GM04503 (cell line): ENCODE results near the gene COASY.
"Not testable (repeated sequence)": the region's sequence is repeated elsewhere in the genome, so short reads cannot be mapped to it uniquely, and the experiment has no call there.

Experiments
- DNase-seq: peaks from one replicate; pipeline ENCODE4 v3.0.0-alpha.2; 2012; ENCODE audit warnings: low read depth

Gene COASY

DNA sequence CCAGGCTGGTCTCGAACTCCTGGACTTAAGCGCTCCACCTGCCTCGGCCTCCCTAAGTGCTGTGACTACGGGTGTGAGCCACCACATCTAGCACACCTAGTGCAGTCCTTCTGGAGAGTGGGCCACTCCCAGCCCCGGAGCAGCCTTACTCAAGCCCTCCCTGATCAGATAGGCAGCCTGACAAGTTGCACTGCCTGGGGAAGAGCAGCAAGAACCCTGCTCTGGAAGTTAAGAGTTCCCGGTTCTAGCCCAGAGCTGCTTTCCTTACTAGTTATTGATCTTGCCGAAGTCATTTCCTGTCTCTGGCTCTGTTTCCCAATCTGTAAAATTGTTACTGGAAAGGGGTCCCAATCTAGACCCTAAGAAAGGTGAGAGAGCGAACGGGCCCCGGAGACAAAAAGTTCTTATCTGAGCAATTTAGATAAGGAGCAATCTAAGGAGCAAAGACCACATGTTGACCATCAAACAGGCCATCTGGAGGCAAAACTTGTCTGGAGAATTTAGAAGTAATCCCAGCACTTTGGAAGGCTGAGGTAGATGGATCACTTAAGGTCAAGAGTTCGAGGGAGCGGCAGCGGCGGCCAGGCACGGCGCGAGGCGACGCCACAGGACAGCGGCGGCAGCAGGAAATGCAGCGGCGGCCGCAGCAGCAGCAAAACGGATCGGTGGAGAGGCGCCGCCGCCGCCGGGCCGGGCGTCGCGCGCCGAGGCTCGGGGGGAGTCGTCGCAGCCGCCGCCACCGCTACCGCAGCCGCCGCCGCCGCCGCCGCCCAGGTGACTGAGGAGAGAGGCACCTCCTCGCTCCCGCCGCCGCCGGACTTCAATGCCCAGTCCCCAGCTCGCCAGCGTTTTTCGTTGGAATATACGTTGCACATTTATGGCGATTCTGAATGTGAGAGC, 30.2 kb upstream of the COASY start:
- DNase-seq = no peak

DNA sequence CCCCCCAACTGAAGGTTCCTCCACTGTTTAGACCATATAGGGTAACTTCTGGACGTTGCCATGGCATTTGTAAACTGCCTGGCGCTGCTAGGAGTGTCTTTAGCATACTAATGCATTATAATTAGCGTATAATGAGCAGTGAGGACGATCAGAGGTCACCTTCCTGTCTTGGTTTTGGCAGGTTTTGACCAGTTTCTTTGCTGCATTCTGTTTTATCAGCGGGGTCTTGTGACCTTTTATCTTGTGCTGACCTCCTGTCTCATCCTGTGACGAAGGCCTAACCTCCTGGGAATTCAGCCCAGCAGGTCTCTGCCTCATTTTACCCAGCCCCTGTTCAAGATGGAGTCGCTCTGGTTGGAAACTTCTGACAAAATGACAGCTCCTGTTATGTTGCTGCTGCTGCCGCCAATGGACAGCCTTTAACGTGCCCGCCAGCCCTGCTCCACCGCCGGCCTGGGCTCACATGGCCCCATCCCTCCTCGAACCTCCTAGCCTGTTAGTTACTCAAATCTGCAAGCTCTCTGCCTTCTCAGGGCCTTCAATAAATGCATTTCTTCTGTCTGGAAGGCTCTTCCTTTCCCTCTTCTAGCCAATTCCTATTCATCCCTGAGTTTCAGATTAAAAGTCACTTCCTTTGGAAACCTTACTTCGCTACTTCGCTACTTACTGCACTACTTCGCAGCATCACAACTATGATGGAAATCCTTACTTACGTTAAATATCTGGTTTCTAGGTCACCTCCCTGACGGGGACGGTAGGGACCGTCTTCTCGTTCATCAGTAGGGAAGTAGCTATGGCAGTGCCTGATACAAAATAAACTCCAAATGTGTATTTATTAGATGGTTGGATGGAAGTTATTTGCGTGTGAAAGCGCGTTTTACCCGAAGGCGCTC, 26.5 kb upstream of the COASY start:
- DNase-seq = no peak

DNA sequence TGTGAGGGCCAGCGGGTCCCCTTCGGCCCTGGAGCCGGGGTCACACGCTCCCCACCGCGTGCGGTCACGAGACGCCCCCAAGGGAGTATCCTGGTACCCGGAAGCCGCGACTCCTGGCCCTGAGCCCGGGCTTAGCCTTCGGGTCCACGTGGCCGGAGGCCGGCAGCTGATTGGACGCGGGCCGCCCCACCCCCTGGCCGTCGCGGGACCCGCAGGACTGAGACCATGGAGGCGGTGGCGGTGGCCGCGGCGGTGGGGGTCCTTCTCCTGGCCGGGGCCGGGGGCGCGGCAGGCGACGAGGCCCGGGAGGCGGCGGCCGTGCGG, 25.9 kb upstream of the COASY start, which contains the start of gene NAGLU:
Gene NAGLU, plus strand, starts transcription at position 194 of the 324 bp plus-strand sequence. Its CDS starts 32 bp downstream, at position 226.
- no peak for DNase-seq

DNA sequence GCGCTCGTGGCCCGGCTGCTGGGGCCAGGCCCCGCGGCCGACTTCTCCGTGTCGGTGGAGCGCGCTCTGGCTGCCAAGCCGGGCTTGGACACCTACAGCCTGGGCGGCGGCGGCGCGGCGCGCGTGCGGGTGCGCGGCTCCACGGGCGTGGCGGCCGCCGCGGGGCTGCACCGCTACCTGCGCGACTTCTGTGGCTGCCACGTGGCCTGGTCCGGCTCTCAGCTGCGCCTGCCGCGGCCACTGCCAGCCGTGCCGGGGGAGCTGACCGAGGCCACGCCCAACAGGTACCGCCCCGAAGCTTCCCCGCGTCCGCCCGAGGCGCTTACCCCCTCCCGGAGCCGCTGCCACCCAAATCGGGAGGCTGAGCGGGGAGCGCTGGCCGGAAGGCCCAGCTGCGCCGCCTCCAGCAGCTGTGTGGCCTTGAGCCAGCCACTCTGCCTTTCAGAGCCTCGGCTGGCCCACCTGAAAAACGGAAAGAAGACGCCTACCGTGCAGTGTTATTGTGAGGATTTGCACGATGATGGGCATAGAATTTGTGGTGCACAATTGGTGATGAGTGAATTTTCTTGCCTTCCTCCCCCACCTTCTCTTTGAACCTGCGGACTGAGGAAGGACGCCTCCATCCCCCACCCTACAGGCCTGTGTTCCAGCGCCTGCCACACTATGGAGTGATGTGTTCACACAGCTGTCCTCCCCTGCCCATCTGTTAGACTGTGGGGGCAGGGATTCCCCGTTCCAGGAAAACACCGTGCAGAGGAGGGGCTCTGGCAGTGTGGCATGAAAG, 25.4 kb upstream of the COASY start:
- DNase-seq = no peak

DNA sequence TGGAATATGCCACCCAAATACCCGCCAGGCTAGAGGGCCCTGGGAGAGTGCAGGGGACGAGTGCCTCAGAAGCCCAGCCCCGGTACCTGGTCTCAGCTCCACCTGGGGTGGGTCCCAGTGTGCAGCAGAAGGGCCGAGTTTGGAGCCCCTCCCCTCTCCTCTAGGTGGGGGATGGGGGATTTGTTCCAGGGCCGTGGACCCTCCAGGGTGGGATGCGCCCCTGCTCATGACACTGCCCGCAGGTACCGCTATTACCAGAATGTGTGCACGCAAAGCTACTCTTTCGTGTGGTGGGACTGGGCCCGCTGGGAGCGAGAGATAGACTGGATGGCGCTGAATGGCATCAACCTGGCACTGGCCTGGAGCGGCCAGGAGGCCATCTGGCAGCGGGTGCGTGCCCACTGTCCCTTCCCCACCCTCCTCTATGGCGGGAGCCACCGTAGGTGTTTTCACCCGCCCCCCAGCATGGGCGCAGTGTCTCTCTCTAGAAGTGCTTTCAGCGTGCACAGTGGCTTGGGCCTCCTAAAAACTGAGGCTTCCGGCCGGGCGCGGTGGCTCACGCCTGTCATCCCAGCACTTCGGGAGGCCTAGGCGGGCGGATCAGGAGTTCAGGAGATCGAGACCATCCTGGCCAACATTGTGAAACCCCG, 24.7 kb upstream of the COASY start:
- DNase-seq = no peak

DNA sequence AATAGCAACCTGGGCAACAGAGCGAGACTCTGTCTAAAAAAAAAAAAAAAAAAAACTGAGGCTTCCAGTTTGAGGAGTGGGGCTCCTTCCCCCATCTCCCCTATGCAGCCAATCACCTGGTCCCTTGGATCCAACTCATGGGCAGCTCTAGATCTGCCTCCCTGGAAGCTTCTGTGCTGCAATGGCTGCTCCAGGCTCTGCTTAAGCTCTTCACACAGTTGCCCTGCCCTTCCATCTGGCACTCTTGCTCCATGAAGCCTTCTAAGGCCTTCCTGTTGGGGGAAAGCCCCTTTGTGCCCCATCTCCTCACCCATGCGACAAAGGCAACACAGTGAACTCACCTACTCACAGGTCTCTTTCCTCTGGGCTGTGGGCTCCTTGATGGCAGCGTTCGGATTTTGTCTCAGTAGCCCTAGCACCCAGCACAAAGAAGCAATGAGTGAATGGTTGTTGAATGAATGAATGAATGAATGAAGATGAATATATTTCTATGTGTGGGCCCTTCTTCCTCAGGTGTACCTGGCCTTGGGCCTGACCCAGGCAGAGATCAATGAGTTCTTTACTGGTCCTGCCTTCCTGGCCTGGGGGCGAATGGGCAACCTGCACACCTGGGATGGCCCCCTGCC, 24.0 kb upstream of the COASY start:
- DNase-seq = no peak

DNA sequence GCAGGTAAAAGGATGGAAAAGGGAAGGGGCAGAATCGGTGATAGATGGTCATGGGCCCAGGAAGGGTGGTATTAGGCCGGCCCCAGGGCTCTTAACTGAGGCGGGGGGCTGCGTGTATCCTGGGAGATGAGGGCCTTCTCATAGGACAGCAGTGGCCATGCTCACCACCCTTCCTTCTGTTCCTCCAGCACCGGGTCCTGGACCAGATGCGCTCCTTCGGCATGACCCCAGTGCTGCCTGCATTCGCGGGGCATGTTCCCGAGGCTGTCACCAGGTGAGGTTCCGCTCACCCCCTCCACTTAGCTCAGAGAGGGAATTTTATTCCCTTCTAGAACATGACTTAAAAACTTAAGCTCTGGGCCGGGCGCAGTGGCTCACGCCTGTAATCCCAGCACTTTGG, 23.5 kb upstream of the COASY start:
- no peak for DNase-seq

DNA sequence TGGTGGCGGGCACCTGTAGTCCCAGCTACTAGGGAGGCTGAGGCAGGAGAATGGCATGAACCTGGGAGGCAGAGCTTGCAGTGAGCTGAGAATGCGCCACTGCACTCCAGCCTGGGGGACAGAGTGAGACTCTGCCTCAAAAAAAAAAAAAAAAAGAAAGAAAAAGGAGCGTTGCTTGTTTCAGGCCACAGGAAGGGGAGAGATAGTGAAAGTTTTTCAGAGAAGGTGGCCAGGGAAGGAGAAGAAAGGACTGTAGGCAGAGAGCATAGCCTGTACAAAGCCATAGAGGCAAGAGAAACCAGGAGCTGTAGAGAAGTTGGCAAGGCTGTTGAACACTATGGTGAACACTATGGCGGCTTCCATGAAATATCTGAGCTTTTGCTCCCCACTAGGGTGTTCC, 21.4 kb upstream of the COASY start:
- not testable (repeated sequence) for DNase-seq

DNA sequence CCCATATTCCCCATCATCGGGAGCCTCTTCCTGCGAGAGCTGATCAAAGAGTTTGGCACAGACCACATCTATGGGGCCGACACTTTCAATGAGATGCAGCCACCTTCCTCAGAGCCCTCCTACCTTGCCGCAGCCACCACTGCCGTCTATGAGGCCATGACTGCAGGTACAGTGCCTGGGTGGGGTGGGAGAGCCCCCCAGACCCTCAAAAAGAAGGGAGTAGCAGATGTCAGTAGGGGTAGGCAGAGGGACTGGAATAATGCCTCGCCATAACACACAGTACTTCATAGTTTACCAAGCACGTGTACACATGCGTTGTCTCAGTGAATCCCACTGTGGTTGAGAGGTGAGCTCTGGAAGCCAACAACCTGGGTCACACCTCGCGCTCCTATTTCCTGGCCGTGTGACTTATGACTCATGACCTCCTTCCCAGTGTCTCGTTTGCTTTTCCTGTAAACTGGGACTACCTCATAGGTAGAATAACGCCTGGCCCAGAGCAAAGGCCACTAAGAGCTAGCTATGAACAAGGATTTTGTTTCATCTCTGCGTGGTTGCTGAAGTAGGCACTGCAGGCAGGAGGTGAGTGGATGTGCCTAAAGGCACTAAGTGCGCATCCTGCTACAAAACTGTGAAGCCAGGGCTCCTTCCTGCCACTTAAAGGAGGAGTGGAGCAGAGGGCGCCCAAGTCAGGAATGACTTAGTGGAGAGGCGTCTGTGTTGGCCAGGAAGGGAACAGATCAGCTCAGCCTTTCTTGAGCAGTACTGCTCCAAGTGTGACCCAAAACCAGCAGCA, 20.7 kb upstream of the COASY start:
- no peak for DNase-seq

DNA sequence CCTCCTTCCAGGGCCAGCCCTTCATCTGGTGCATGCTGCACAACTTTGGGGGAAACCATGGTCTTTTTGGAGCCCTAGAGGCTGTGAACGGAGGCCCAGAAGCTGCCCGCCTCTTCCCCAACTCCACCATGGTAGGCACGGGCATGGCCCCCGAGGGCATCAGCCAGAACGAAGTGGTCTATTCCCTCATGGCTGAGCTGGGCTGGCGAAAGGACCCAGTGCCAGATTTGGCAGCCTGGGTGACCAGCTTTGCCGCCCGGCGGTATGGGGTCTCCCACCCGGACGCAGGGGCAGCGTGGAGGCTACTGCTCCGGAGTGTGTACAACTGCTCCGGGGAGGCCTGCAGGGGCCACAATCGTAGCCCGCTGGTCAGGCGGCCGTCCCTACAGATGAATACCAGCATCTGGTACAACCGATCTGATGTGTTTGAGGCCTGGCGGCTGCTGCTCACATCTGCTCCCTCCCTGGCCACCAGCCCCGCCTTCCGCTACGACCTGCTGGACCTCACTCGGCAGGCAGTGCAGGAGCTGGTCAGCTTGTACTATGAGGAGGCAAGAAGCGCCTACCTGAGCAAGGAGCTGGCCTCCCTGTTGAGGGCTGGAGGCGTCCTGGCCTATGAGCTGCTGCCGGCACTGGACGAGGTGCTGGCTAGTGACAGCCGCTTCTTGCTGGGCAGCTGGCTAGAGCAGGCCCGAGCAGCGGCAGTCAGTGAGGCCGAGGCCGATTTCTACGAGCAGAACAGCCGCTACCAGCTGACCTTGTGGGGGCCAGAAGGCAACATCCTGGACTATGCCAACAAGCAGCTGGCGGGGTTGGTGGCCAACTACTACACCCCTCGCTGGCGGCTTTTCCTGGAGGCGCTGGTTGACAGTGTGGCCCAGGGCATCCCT, 18.5 kb upstream of the COASY start:
- DNase-seq = no peak

DNA sequence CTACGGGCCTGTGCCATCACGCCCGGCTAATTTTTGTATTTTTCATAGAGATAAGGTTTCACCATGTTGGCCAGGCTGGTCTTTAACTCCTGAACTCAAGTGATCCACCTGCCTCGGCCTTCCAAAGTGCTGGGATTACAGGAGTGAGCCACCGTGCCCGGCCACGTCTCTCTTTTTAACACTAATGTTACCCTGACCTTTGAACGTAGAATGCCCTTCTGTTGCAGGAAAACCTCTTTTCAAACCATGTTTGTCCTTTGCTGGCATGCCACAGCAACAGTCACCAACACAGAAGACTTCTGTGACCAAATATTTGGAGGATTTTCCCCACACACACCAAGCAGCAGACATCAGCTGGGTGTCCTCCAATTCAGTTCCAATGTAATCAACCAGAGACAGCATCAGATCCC, 17.1 kb upstream of the COASY start:
- no peak for DNase-seq

DNA sequence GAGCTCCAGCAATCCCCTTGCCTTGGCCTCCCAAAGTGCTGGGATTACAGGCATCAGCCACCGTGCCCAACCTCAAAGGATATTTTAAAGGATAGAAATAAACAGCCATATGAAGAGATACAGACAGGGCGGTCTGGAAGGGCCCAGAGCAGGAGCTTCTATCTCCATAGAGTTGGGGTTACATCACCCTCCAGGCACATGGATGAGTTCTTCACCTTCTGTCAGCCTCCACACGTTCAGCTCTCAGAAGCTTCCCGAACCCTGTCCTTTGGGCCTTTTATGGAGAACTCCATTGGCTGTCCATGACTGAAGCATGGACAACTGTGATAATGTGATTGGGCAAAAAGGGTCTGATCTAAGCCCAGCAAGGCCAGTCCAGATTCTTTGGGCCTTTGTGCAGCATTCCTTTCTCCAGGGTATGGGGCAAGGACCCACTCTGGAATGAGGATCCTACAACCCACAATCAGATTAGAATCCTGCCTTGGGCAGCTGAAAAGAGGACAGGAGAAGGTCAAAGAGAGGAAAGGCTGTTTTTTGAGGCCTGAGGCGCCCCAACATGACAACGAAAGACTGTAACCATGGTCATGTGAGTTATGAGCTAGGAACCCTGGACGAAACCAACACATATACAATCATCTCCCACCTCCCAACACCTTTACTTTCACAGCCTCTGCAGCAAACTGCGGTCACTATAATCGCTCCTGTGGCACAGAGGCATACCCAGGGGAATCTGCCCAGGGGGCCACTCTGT, 16.0 kb upstream of the COASY start:
- DNase-seq = not testable (repeated sequence)

DNA sequence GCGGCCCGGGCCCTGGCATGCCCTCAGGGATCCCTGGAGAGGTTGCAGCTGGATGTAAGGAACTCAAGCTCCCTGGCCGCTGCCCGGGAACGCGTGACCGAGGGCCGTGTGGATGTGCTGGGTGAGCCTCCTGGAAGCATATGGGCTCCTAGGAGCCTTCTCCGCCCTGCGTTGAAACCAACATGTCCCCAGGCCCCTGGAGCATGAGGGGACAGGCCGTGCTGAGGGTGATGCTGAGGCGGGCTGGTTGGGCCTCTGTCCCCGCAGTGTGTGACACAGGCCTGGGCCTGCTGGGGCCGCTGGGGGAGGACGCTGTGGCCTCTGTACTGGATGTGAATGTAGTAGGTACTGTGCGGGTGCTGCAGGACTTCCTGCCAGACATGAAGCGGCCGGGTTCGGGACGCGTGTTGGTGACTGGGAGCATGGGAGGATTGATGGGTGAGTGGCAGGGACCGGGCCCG, 14.9 kb upstream of the COASY start:
- DNase-seq = no peak

DNA sequence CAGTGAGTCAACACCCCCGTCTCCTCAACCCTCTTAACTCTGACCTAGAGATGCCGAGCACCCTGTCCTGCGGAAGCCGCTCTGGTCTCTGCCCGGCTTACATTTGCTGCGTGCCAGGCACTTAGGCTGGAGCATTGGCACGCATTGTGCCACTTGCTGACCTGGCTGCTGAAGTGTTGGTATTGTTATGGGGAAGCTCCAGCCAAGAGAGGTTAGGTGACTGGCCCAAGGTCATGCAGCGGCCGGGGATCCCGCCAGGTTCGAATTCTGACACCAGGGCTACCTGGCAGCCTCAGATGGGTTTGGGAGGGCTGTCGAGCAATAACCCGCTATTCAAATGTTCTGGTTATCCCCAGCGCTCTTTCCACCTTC, 14.3 kb upstream of the COASY start:
- no peak for DNase-seq

DNA sequence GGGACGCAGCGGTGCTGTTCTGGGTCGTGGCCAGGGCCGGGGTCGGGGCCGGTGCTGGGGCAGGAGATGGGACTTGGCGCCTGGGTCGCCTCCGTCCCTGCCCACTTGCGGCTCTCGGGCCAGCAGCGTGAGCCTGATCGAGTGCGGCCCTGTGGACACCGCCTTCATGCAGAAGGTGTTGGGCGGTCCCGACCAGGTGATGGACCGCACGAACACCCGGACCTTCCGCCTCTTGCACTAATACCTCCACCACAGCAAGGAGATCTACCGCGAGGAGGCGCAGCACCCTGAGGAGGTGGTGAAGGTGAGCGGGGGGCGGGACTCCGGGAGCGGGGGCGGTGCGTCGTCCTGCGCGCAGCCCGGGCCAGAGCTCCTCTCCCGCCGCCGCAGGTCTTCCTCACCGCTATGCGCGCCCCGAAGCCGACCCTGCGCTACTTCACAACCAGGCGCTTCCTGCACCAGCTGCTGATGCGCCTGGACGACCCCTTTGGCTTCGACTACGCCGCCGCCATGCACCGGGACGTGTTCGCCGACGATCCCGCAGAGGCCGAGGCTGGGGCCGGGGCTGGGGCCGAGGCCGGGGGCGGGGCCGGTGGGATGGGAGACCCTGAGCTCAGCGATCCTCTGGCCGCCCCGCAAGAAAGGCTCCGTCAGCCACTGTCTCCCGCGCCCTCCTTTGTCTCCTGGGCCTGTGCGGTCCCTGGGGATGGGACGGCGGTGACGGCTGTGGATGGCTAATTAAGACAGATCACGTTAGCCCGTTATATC, 13.7 kb upstream of the COASY start:
- no peak for DNase-seq

DNA sequence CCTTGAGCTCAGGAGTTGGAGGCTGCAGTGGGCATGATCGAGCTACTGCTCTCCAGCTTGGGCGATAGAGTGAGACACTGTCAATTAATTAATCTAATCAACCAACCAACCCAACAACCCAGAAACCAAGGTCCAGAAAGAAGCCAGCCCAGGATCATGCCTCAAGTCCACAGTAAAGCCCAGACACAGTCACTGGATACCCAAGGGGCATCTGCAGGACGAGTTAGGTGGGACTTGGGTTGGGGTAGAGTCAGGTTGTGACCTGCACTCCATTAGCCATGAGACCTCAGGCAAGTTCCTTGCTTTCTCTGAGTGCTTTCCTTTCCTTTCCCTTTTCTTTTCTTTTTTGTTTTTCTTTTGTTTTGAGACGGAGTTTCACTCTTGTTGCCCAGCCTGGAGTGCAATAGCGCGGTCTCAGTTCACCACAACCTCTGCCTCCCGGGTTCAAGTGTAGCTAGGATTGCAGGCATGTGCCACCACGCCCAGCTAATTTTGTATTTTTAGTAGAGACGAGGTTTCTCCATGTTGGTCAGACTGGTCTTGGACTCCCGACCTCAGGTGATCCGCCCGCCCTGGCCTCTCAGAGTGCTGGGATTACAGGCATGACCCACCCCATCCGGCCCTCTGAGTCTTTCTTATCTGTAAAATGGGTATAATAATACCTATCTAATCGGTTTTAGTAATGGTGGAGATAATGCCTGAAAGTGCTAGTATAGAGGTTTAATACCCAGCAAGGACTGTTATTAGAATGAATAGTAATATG, 12.8 kb upstream of the COASY start:
- DNase-seq = no peak

DNA sequence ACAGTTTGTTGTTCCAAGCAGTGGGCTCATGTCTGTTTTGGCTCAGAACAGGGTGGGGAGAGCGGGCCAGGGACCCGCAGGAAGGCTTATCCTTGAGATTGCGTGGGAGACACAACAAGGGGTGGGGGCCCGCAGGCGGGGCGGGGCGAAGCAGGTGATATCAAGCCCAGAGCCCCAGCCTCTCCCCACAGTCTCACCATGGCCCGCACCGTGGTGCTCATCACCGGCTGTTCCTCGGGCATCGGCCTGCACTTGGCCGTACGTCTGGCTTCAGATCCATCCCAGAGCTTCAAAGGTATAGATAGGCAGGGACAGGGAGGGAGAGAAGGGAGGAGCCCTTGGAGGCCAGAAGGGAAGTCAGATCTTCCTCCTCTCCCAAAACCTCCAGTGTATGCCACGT, 9.2 kb upstream of the COASY start, which contains the start of gene HSD17B1:
Gene HSD17B1, plus strand, starts transcription at position 188 of the 400 bp plus-strand sequence. Its CDS starts 11 bp downstream, at position 199.
- not testable (repeated sequence) for DNase-seq
